Parietal lobe (tissue), 2 donors: Measurements from ENCODE around the gene LPP. TPM values are rescaled to one million over a fixed set of nuclear protein-coding genes. Genes with fewer than 3 reads are reported as not detected.

ENCODE experiments used
- small RNA-seq: library from RNA; depleted of rRNA; stranded (forward); fragments of <200 nt; gene quantifications from one replicate; pipeline ENCODE3, GENCODE V24; 2014; ENCODE audit warnings: low replicate concordance
- total RNA-seq: library from RNA; depleted of rRNA; stranded (reverse); fragments of >200 nt; gene quantifications from one replicate; pipeline ENCODE4 v1.2.3, GENCODE V29; 2014

The LPP gene, protein sequence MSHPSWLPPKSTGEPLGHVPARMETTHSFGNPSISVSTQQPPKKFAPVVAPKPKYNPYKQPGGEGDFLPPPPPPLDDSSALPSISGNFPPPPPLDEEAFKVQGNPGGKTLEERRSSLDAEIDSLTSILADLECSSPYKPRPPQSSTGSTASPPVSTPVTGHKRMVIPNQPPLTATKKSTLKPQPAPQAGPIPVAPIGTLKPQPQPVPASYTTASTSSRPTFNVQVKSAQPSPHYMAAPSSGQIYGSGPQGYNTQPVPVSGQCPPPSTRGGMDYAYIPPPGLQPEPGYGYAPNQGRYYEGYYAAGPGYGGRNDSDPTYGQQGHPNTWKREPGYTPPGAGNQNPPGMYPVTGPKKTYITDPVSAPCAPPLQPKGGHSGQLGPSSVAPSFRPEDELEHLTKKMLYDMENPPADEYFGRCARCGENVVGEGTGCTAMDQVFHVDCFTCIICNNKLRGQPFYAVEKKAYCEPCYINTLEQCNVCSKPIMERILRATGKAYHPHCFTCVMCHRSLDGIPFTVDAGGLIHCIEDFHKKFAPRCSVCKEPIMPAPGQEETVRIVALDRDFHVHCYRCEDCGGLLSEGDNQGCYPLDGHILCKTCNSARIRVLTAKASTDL
- total RNA-seq, result 19.7 TPM

DNA sequence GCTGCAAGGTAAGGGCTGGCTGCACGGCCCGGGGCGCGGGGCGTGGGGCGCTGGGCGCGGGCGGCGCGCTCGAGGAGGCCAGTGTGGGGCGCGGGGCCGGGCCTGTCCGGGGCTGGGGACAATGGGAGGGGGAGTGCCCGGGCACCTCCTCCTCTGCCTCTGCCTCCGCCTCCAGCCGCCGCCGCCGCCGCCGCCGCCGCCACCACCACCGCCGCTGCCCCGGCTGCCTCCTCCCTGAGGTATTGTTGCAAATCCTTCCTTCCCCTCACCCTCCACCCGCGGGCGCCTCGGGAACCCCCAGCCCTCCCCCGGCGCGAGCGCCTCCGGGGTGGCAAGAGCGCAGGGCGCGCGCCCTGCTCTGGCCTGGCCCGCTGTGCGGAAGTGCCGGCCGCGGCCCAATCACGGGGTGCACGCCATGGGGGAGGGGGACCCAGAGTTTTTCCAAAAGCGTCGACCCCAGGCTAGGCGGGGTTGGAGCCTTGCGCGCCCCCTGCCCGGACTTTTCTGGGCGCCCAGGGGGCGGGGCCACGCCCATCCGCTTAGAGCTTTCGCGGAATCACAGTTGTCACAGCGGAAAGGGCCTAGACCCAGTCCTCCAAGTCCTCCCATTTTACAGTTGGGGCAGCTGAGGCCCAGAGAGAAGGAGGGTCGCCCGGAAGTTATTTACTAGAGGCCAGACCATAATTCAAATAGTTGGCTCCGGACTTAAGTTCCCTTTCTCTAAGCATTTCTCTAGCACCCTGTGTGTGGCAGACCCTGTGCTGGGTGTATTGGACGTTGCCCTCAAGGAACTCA is at the start of gene LPP:
LPP (plus strand) TSS at position 144 of the 795 bp plus-strand sequence. CDS start 251,964 bp downstream, outside the sequence.

Small RNAs within 50 kb of the gene (small RNA-seq; reads per million reads assigned to genes)
- gene MIR28, result 314 reads per million, percentile 97 among the genes with 10 or more reads in this experiment
